HG03097 (cell line): Measurements from ENCODE around the gene SMARCA1.
"Not testable (repeated sequence)": the region's sequence is repeated elsewhere in the genome, so short reads cannot be mapped to it uniquely, and the experiment has no call there.

Experiments
- ATAC-seq: cut with Tn5 transposase; IDR thresholded peaks from one replicate; pipeline ENCODE4 v1.9.1; 2021; ENCODE audit not compliant: unreplicated experiment, low FRiP score

Gene SMARCA1, protein sequence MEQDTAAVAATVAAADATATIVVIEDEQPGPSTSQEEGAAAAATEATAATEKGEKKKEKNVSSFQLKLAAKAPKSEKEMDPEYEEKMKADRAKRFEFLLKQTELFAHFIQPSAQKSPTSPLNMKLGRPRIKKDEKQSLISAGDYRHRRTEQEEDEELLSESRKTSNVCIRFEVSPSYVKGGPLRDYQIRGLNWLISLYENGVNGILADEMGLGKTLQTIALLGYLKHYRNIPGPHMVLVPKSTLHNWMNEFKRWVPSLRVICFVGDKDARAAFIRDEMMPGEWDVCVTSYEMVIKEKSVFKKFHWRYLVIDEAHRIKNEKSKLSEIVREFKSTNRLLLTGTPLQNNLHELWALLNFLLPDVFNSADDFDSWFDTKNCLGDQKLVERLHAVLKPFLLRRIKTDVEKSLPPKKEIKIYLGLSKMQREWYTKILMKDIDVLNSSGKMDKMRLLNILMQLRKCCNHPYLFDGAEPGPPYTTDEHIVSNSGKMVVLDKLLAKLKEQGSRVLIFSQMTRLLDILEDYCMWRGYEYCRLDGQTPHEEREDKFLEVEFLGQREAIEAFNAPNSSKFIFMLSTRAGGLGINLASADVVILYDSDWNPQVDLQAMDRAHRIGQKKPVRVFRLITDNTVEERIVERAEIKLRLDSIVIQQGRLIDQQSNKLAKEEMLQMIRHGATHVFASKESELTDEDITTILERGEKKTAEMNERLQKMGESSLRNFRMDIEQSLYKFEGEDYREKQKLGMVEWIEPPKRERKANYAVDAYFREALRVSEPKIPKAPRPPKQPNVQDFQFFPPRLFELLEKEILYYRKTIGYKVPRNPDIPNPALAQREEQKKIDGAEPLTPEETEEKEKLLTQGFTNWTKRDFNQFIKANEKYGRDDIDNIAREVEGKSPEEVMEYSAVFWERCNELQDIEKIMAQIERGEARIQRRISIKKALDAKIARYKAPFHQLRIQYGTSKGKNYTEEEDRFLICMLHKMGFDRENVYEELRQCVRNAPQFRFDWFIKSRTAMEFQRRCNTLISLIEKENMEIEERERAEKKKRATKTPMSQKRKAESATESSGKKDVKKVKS

DNA sequence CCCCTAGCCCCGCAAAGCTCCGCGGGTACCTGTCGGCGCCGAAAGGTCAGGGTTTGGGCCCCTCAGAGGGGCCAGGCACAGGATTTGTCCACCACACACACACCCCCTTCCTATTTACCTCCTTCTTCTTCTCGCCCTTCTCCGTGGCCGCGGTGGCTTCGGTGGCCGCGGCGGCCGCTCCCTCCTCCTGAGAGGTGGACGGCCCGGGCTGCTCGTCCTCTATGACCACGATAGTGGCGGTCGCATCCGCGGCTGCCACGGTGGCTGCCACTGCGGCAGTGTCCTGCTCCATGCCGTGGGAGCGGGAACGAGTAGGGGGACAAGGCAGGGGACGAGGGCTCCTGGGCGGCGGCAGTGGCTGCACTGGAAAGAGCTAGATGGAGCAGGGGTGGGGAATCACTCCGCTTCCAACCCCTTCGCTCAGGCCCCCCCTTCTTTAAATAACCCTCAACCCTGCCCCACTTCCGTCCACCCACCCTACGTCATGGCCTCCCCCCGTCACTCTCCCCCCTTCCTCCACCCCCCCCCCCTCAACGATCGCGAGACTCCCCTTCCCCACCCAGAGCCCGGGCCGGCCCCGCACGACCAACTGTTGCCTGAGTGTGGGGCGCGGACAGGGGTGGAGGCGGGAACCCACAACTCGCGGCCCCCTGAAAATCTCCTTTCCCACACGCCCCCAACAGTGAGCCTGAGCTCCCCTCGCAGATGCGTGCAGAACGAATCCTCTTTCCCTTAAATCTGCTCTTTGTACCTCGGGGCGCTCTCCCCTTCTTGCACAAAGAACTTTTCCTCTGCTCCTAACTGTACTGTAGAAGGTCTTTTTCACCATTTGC lies at the start of gene SMARCA1:
Gene SMARCA1, minus strand, starts transcription at position 412 of the 833 bp plus-strand sequence. Its CDS starts 120 bp downstream, at position 292.
- ATAC-seq: no peak

DNA sequence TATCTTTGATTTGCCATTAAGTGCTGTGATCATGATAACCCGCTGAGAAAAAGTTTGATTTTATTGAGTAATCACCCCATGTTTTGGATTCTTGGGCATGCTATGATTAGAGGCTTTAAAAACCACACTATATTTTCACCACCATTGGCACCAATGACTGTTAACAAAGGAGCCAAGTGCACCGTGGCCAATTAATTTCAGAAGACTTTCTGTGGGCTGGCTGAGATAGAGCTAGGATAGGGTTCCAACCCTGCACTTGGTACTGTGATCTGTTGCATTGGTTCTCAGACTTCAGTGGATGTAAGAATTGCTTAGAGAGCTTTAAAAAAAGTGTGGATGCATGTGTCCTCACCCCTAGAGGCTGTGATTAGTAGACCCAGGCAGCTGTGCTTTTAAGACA lies 49.1 kb upstream of the SMARCA1 start:
- ATAC-seq: no peak

DNA sequence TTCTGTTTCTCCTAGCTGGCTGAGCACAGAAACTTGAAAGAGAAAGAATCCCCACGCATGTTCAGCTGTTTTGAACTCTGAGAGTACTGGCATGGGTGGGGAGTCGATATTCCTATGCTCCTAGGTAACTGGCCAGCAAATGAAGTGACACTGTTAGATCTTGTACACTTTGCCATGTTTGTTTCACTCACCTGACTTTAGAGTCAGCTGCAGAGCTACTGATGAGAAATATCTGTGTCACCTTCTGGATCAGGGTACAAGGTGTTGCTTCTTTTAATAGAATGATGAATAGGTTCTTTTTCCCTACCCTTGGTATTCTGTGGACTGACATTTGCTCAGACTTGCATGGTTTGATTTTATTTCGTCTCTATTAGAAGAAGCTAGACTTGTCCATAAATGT lies 45.1 kb upstream of the SMARCA1 start:
- ATAC-seq: no peak

DNA sequence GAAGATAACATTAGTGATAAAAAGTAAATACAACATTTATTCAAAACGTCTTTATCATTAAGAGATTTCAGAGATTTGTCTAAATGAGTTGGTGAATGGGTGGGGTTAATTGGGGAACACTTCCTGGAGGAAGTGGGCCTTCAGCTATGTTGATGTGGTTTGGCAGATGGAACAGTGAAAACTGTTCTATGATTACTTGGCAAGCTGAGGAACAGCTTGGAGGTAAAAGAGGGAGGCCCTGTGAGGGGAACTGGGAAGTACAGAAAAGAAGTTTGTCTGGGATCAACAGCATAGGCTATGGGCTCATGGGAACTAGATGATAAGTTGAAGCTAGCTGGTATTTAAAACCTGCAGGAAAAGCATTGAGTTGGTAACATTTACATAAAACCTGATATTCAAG lies 42.8 kb upstream of the SMARCA1 start:
- ATAC-seq: no peak

DNA sequence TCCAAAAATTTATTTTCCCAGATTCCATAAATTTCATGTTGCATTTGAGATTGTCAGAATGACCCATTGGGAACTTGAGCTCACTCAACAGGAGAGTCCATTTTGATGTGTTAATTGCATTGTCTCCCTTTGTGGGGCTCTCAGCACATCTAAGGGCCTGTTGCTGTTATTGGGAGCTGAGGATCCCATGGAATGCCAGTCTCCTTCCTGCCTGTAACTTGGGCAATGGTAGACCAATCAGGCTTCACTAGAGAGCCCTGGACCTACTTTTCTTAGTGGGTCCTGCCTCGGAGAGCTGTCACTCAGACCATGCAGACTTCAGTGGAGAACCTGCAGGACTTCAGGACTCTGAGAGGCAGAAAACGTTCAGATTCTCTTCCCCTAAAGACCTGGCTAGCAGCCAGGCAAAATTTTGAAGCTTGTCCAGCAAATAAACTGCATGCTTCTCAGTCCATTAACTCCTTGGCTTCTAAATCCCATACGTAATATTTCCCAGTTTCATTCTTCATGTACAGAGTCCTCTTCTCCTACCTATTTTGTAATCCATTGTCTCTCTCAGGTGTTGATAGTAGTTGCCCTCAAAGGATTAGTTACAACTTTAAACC lies 41.9 kb upstream of the SMARCA1 start:
- ATAC-seq: no peak

DNA sequence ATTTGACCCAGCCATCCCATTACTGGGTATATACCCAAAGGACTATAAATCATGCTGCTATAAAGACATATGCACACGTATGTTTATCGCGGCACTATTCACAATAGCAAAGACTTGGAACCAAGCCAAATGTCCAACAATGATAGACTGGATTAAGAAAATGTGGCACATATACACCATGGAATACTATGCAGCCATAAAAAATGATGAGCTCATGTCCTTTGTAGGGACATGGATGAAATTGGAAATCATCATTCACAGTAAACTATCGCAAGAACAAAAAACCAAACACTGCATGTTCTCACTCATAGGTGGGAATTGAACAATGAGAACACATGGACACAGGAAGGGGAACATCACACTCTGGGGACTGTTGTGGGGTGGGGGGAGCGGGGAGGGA lies 41.1 kb upstream of the SMARCA1 start:
- not testable (repeated sequence) for ATAC-seq

DNA sequence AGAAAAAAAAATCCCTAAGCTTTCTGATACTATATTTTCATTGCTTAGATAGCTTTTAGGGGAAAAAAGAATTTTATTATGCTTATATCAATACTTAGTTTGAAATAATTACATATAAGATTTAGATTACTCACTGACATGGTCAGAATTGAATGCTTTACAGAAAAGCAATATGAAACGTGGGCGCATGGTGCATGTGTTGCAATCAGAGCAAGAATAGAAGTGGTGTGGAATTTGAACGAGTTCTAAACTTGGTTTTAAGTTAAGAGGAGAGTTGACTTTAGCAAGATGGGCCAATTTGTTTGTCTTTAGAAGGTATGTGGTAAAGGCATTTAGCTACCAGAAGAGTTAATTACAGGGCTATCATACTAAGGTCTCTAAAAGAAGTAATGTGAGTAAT lies 38.2 kb upstream of the SMARCA1 start:
- ATAC-seq: no peak

DNA sequence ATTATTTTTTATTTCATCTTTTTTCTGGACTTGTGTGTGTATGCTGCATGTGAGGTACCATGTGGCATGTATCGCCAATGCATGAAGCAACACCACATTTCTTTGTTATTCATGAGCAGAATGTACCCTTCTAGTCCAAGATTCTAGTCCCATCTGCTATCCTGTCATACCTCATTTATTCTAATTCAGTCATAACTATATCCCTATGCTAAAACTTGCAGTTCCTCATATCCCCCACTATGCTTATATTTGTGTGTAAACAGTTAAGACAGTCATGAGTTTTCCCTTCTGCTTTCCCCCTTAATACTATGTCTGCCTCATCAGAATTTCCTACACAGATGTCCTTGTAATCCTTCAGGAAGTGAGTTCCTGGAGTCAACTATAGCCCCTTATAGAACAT lies 36.5 kb upstream of the SMARCA1 start:
- ATAC-seq: no peak

DNA sequence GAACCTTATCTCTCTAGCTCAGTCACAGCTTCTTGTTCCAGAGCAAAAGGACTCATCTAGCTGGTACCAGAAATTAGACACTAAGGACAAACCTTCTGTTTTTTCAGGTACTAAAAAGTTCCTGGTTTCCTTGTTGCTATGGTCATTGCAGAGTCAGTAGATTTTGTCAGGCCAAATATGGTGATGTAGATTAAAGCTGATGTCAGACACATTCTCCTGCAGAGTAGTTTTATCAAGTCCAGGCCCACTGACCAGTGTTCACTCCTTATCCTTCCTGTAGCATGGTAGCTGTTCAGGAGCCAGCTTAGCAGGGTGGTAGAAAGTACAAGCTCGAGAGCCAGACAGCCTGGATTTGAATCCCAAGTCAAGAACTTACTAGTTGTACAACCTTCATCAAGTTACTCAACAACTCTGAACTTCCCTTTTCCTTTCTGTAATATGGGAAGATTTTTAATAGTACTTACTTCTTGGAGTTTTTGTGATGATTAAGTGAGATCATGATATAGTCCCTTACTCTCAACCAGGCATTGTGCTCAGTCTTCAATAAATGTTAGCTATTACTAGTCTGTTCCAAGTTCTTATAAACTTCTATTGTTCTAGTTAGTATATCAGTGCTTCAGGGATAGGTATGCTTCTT lies 34.7 kb upstream of the SMARCA1 start:
- no peak for ATAC-seq

DNA sequence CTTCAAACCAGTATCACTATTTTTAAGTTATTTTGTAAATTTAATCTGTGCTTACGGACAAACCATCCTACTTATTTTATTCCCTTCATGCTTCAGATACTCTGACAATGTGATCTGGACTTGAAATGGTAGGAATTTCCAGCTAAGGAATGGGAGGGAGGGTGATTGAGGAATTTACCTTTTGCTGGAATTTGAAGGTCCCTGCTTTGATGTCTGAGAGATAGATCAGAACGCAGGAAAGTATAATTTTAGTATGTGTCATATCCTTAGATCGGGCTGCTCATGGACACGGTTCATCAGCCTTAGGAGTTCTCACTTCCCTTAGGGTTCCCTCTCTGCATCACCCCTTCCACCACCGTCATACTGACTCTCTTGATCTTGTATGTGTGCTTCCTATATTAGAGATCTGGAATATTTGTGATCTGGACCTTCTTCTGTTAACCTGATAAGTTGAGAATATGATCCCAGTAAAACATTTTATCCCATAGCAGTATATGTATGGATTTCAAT lies 33.6 kb upstream of the SMARCA1 start:
- no peak for ATAC-seq

DNA sequence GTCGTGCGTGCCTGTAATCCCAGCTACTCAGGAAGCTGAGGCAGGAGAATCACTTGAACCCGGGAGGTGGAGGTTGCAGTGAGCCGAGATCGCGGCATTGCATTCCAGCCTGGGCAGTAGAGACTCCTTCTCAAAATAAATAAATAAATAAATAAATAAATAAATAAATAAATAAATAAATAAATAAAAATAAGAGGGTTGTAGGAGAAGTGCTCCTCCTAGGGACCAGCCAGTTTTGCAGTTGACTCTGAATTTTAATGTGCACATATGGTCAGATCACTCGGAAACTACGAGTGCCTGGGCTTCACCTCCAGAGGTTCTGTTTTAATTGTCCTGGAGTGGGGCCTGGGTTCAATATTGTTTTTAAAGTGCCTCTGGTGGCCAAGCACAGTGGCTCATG lies 31.5 kb upstream of the SMARCA1 start:
- ATAC-seq: not testable (repeated sequence)

DNA sequence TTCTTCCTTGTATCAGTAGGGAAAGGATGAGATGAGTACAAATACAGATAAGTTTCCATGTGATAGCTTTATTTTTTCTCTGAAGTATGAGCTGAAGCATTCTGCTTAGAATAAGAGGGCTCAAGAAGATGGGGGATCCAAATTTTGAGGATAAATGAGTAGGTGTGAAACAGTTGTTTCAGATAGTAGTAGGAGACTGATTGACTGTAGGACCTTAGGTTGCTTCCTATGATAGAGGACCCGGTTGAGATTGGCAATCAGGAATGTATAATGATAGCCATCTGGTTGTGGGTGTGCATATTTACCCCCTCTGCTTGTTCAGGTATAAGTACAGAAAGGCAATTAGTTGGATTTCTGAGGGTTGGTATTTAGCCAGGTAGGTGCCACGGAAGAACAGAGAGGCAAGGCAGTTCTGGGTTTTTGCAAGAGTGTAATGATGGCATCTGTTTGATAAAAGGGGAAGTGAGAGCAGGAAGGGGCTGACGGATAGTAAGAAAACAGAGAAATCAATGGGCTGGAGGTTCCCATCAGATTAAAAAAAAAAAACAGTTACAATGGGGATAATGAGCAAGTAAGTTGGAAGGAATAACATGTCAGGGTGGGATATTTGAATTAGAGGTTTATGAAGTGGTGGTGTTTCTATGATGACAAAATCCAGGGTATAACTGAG lies 30.5 kb upstream of the SMARCA1 start:
- peak; percentile 92 for ATAC-seq

DNA sequence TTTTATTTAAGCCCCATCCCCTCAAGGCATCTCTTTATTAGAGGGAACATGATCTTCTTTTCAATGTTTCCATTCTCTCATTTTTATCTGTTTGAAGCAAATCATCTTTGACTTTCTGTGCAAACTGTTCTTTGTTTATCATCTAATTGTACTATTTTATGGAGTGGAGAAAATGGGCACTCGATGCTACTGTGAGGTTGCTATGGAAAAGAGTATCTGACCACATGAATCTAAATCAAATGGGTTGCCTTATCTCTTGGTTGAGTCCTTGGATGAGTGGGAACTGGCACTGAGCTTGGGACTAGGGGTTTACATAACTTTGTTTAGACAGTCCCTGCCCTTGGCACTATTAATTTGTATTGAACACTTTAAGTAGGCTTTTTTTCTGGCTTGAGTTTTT lies 25.8 kb upstream of the SMARCA1 start:
- no peak for ATAC-seq

DNA sequence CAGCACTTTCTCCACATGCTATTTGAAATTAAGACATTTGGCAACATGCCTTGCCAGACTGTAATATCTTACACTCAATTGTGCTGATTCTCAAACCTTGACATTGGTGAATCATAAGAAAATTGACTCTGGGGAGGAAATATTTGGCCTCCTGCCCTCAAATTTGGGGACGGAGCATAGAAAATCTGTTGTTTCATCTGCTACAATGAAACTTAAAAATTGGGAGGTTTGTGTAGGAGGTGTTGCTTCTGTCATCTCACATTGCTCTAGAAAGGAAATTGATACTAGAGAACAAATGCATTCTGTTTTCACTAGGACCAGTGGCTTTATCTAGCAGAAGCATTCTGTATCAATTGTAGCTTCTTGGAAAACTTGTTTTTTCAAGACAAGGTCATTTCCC lies 22.1 kb upstream of the SMARCA1 start:
- ATAC-seq: no peak

DNA sequence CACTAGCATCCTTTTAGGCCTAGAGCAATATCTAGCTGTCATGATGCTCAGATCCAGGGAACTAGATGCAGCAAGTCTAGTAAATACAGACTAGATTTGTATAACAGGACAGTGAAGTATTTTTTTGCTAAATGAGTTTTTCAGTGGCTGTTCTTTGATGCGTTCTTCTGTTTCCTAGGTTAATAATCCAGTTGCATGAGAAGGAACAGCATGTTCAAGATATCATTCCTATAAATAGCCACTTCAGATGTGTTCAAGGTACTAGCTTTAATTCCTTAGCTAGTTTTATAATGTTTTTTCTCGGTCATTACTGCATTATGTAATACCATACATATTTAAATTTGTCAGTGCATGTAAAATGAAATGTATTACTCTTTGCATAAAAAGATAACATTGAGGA lies 21.5 kb upstream of the SMARCA1 start:
- no peak for ATAC-seq

DNA sequence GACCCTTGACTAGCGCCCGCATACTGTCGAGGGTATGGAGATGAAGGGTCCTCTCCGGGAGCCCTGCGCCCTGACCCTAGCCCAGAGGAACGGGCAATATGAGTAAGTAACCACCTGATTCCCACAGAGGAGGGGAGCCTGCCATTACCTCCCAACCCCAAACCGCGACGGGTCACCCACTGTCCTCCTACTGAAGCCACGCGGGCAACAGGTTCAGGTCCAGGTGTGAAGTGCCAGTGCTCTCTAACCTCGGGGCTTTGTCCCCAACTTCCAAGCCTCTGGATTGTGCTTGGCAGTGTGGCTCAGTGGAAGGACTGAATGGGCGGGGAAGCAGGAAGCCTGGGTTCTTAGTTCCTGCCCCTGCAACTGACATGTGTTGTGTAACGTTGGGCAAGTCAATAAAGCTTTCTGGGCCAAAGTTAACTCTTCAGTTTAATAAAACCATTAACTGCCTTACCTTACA lies 17.5 kb upstream of the SMARCA1 start:
- no peak for ATAC-seq

DNA sequence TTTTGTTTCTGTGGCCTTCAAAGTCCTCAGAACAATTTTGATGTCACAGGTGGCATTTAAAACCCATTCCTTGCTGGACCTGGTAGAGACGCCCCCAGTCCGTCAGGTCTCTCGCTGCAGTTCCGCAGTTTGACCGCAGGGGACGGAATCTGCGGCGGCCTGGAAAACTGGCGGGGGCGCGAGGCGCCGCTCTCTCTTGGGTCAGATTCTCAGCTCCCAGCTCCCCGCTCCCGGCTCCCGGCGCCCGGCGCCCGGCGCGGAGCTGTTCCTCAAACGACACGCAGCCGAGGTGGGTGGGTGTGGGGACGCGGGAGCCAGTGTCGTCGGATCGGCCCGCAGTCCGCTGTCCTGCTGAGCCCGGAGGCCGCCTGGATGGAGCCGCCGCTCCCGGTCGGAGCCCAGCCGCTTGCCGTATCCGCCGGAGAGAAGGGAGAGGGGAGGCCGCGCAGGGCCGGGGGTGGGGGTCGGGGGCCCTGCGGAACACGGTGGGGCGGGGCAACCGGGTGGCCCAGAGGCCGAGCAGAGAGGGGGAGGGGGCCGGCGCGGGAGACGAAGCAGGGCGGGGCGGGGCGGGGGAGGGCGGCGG lies 16.9 kb upstream of the SMARCA1 start, which contains the start of gene OCRL:
Gene OCRL, plus strand, starts transcription at position 192 of the 586 bp plus-strand sequence. Its CDS starts 181 bp downstream, at position 373.
- peak; percentile 75 for ATAC-seq
